ENCODE measurements around the gene TMTC2.

- TF ChIP-seq CTCF (IDR thresholded peaks at IDR 0.05; ENCODE audit: poor library complexity, severe bottlenecking): no peak
- TF ChIP-seq EP300 (conservative IDR thresholded peaks at IDR 0.05; ENCODE audit: poor library complexity, severe bottlenecking): no peak
- TF ChIP-seq POLR2AphosphoS5 (IDR thresholded peaks at IDR 0.05): no peak
- TF ChIP-seq EZH2 (IDR thresholded peaks at IDR 0.05; ENCODE audit: borderline replicate concordance, insufficient read depth, low read length, poor library complexity, severe bottlenecking): no peak
These were observed 115.4 kb downstream of the TMTC2 start for GRCh38 chr12:82801951-82802610.
